T-helper 1 cell (primary cell): ENCODE results near the gene DIP2A.

Experiments
- DNase-seq, 5 donors: peaks; one replicate each; pipeline ENCODE4 v3.0.0-alpha.2; 2012 to 2020
- total RNA-seq, 4 donors: gene quantifications; one replicate each; lab custom pipeline; 2026; lab: John Stamatoyannopoulos, UW

Gene DIP2A, protein sequence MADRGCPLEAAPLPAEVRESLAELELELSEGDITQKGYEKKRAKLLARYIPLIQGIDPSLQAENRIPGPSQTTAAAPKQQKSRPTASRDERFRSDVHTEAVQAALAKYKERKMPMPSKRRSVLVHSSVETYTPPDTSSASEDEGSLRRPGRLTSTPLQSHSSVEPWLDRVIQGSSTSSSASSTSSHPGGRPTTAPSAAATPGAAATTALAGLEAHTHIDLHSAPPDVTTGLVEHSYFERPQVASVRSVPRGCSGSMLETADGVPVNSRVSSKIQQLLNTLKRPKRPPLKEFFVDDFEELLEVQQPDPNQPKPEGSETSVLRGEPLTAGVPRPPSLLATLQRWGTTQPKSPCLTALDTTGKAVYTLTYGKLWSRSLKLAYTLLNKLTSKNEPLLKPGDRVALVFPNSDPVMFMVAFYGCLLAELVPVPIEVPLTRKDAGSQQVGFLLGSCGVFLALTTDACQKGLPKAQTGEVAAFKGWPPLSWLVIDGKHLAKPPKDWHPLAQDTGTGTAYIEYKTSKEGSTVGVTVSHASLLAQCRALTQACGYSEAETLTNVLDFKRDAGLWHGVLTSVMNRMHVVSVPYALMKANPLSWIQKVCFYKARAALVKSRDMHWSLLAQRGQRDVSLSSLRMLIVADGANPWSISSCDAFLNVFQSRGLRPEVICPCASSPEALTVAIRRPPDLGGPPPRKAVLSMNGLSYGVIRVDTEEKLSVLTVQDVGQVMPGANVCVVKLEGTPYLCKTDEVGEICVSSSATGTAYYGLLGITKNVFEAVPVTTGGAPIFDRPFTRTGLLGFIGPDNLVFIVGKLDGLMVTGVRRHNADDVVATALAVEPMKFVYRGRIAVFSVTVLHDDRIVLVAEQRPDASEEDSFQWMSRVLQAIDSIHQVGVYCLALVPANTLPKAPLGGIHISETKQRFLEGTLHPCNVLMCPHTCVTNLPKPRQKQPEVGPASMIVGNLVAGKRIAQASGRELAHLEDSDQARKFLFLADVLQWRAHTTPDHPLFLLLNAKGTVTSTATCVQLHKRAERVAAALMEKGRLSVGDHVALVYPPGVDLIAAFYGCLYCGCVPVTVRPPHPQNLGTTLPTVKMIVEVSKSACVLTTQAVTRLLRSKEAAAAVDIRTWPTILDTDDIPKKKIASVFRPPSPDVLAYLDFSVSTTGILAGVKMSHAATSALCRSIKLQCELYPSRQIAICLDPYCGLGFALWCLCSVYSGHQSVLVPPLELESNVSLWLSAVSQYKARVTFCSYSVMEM (N-terminal part only)
- total RNA-seq, result 74.8 to 235 (median 217) reads per million in 4 donors

- DNase-seq, result peak; percentile 88 to 98 (median 90)
Observed at GRCh38 chr21:46458315-46459023, at the start of gene DIP2A. Gene DIP2A, plus strand, starts transcription at chr21:46458891. Its CDS starts 241 bp downstream, at chr21:46459132.

GRCh38 chr21:46409641-46410406 is 48.9 kb upstream of the DIP2A start:
- no peak for DNase-seq

DNA sequence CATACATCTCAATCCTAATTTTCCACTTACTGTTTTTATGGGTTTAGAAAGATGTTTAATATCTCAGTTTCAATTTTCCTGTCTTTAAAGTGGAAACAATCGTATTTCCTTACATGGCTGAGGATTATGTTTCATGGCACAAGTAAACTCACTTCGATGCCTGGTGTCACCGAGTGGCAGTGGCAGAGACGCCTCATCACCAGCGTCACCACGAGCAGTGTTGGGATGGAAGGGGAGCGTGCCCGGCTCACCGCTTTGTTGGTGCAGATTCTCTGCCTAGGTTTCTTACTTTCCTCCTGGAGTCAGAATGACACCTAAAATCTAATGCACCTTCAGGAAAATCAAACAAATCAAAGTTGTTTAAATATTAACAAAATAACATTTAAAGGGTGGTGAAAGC is 48.2 kb upstream of the DIP2A start:
- DNase-seq, result no peak

GRCh38 chr21:46411236-46411635 is 47.5 kb upstream of the DIP2A start:
- no peak for DNase-seq

GRCh38 chr21:46411691-46412090 is 47.0 kb upstream of the DIP2A start:
- DNase-seq, result no peak

- no peak for DNase-seq
Observed at GRCh38 chr21:46412521-46413364, 45.9 kb upstream of the DIP2A start.

DNA sequence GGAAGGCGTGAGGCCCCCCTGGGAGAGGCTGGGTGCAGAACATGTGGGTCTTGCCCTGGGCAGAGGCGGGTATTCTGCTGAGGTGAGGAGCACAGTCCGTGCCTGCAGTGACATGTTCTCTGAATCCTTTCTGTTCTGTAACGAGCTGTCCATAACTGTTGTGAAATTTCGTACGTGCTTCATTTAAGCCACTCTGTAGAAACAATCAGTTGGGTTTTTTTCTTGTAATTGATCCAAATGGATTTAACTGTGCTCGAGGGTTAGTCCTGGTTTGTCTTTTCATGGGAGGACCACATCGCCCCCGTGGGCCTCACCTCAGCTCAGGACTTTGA is 45.4 kb upstream of the DIP2A start:
- no peak for DNase-seq

- DNase-seq, result no peak
Observed at GRCh38 chr21:46414965-46415275, 43.8 kb upstream of the DIP2A start.

GRCh38 chr21:46416551-46416950 is 42.1 kb upstream of the DIP2A start:
- DNase-seq, result no peak

GRCh38 chr21:46418265-46418946 is 40.3 kb upstream of the DIP2A start:
- no peak for DNase-seq

- no peak for DNase-seq
Observed at GRCh38 chr21:46420241-46421190, 38.2 kb upstream of the DIP2A start.

GRCh38 chr21:46421191-46421750 is 37.4 kb upstream of the DIP2A start:
- DNase-seq, result no peak

GRCh38 chr21:46421756-46422555 is 36.7 kb upstream of the DIP2A start:
- DNase-seq, result no peak

GRCh38 chr21:46422636-46423241 is 36.0 kb upstream of the DIP2A start:
- no peak for DNase-seq

DNA sequence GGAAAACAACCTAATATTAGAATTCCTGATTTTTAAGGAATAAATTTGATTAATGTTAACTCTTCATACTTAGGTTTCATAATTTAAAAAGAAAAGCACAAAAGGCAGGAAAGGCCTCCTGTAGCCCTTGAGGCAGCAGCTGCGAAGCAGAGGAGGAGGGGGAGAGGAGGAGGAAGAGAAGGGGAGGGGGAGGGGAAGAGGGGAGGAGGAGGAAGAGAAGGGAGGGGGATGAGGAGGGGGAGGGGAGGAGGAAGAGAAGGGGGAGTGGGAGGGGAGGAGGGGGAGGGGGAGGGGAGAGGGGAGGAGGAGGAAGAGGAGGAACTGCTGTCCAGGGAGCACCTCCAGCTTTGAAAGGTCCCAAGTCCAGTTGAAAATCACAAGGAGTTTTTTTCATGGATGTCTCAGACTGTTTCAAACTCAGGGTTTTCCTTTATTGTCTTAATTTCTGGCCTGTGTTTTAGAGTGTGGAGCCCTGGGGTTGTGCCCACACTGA is 35.1 kb upstream of the DIP2A start:
- DNase-seq, result no peak

- peak in 1 of 5 donors; percentile 10 for DNase-seq
Observed at GRCh38 chr21:46424039-46424591, 34.6 kb upstream of the DIP2A start.

- peak in 2 of 5 donors; percentile 19 to 31 for DNase-seq
Observed at GRCh38 chr21:46424621-46425020, 34.1 kb upstream of the DIP2A start.
